Uterus (tissue), 2 donors: ENCODE measurements around the gene ROPN1B.

Experiments used
- POLR2A ChIP-seq, 2 donors: fragments of 450-650 bp; IDR thresholded peaks; one replicate each; pipeline ENCODE4 v1.6.1; 2016; ENCODE audit warnings: antibody characterized with exemption in 2 of 2, mild to moderate bottlenecking in 1 of 2, moderate library complexity in 1 of 2
- TF ChIP-seq, protein P1 (sequence below), 4 experiments: fragments of 200-600 bp in 2 of 4; fragments of 450-650 bp in 2 of 4; sonication (generic) in 2 of 4; IDR thresholded peaks; one replicate each; pipeline ENCODE4 v1.5.1; 2016 to 2019; ENCODE audit warnings: antibody characterized with exemption in 4 of 4, mild to moderate bottlenecking in 2 of 4, moderate library complexity in 1 of 4

DNA sequence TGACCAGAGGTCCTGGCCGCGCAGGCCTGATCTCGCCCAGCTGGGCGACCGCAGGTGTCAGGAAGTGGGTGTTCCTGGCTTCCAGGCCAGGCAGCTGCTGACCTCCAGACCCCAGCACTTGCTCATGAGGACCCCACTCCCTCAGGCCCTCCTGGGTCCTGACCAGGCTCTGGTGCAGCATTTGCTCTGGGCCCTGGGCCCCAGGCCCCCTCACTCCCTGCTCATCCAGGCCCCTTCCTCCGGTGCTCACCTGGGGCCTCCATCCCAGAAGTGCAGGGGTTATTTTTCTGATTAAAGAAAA is 7.7 kb upstream of the ROPN1B start:
- TF ChIP-seq, protein P1, sequence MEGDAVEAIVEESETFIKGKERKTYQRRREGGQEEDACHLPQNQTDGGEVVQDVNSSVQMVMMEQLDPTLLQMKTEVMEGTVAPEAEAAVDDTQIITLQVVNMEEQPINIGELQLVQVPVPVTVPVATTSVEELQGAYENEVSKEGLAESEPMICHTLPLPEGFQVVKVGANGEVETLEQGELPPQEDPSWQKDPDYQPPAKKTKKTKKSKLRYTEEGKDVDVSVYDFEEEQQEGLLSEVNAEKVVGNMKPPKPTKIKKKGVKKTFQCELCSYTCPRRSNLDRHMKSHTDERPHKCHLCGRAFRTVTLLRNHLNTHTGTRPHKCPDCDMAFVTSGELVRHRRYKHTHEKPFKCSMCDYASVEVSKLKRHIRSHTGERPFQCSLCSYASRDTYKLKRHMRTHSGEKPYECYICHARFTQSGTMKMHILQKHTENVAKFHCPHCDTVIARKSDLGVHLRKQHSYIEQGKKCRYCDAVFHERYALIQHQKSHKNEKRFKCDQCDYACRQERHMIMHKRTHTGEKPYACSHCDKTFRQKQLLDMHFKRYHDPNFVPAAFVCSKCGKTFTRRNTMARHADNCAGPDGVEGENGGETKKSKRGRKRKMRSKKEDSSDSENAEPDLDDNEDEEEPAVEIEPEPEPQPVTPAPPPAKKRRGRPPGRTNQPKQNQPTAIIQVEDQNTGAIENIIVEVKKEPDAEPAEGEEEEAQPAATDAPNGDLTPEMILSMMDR (IDR thresholded peaks at IDR 0.05), result no peak
- no peak for TF ChIP-seq POLR2A (IDR thresholded peaks at IDR 0.05)
